GM18870 (cell line): Measurements from ENCODE around the gene RASSF8.

Experiments
- ATAC-seq: cut with Tn5 transposase; IDR thresholded peaks from one replicate; pipeline ENCODE4 v1.9.1; 2021; ENCODE audit warnings: moderate library complexity; ENCODE audit not compliant: unreplicated experiment

RASSF8 gene, protein sequence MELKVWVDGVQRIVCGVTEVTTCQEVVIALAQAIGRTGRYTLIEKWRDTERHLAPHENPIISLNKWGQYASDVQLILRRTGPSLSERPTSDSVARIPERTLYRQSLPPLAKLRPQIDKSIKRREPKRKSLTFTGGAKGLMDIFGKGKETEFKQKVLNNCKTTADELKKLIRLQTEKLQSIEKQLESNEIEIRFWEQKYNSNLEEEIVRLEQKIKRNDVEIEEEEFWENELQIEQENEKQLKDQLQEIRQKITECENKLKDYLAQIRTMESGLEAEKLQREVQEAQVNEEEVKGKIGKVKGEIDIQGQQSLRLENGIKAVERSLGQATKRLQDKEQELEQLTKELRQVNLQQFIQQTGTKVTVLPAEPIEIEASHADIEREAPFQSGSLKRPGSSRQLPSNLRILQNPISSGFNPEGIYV

DNA sequence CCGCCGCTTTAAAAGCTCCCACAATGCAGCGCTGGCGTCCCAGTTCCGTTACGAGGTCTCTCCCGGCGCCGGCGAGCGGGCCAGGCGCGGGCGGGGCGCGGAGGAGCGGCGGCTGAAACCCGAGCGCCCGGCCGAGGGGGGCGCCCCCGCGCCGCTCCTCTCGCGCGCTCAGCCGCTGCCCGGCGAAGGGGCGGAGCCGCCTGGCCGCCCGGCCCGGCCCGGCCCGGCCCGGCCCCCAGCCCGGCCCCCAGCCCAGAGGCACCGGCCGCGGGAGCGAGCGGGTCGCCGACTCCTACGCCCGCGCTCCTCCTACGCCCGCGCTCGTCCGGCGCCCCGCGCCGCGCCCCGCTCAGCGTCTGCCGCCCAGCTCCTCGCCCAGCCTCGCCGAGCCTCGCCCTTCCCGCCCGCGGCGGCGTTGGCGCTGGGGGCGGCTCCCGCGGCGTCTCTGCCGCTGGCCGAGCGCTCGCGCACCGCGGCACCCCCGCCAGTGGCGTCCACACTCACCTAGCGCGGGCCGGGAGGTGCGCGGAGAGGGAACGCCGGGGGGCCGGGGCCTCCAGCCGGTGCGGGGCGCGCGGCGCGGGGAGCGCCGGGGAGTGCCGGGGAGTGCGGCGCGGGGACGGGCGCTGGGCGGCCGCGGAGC lies at the start of gene RASSF8:
Gene RASSF8 (plus strand): TSS at position 255 of the 643 bp plus-strand sequence. CDS start 96,662 bp downstream, outside the sequence.
- no peak for ATAC-seq

DNA sequence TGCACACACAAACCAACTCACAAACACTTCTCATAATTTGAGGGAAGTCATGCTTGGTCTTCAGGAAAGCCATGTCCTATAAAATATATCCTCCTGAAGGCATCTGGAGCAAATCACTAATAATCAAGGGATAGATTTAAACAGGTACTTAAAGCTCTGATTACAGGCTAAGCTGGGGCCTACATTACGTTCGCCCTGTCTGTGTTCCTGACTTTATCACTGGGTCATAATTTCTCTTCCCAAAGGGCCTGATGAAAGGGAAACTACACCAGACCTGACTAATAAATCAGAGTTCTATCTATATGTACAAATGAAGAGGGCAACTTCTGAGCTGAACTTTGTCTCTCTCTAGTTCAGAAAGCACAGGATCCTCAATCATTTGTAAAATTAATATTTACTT lies 43.9 kb upstream of the RASSF8 start:
- ATAC-seq: no peak

DNA sequence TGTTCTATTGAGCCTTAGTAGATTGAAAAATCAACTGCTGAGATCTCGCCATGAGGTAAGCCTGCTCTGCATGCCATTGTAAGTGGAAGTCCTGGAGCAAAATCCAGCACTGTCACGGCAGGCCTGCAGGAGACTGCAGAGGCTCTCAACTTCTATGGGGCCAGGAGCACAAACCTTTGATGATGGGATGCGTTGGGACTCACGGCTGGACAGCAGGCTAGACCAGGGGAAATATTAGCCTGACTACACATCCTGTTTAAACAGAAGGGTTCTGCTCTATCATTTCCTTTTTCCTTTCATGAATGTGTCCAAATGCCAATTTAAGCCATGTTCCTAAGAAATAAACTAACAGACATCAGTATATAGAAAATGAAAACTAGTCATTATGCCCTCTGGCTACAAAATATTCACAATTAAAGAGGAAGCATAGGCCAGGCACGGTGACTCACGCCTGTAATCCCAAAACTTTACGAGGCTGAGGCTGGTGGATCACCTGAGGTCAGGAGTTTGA lies 33.9 kb upstream of the RASSF8 start:
- no peak for ATAC-seq

DNA sequence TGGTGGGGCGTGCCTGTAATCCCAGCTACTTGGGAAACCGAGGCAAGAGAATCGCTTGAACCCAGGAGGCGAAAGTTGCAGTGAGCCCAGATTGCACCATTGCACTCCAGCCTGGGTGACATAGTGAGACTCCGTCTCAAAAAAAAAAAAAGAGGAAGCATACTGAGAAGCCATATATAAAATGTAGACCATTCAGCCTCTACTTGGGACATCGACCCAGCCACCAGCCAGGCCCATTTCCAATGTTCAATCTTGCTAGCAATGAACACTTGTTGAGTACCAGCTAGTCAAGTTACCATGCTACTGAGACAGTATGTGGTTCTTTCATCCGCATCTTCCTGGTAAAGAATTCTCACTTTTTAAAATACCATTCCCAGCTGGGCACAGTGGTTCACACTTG lies 33.4 kb upstream of the RASSF8 start:
- ATAC-seq: no peak

DNA sequence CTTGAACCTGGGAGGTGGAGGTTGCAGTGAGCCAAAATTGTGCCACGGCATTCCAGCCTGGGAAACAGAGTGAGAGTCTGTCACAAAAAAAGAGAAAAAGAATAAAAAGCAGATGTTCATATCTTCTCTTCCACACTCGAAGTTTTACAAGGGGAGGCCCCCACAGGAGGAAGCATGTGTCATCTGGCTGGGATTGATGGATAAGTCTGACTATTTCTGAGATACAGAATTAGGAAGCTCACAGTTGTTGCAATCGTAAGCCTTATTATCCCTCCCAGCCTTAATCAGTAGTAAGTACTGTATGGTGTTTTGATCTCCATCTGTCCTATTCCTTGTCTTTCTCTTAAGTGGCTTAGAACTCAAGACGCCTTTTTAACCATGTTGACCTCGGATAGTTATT lies 31.9 kb upstream of the RASSF8 start:
- ATAC-seq: no peak

DNA sequence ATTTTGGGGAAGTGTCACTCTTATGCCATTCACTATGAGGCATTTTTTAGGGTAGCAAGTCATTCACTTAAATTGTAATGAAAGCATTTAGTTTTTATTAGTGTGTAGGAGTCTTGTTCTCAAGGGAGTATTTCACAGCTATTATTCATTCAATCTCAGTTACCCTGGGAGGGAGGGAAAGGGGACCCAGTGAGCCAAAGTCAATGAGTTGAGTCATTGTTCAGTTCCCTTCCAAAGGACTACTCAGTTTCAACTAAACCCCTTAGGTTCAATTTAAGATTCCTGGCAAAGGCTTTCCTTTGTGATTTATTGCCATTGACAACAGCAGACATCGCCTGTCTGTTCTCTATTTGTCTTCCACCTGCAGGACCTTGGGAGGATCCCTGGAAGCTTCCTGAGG lies 29.3 kb upstream of the RASSF8 start:
- ATAC-seq: no peak

DNA sequence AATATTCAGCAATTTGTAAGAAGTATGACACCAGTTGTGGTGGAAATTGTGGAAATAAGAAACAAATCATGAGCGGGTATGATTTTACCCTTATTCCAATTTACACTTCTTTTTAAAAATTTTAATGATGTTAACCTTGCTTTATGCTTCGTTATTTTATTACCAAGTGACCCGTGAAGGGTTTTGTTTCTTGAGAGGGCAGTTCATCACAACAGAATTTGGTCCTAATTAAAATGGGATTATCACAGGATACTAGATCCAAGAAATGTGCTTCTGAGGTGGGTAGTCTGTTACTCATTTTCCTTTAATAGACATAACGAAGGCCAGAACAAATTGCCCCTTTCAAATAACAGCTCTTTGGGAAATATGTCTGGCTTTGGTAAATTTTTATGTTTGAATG lies 25.5 kb upstream of the RASSF8 start:
- no peak for ATAC-seq

DNA sequence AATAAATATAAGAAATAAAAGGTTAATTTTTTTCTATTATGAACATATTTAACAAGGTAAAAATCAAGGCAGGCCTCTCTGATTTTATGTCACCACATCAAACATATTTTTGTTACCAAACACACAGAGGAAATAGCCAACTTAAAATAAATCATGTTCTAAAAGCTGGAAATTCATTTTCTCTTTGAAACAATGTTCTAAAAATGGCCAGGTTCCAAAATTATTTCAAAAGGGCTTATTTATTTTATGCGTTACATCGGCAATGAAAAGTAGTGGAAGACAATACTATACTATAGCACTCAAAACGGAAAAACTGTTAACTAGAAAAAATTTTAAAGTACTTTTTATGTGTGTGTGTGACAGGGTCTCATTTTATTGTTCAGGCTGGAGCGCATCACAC lies 24.0 kb upstream of the RASSF8 start:
- no peak for ATAC-seq

DNA sequence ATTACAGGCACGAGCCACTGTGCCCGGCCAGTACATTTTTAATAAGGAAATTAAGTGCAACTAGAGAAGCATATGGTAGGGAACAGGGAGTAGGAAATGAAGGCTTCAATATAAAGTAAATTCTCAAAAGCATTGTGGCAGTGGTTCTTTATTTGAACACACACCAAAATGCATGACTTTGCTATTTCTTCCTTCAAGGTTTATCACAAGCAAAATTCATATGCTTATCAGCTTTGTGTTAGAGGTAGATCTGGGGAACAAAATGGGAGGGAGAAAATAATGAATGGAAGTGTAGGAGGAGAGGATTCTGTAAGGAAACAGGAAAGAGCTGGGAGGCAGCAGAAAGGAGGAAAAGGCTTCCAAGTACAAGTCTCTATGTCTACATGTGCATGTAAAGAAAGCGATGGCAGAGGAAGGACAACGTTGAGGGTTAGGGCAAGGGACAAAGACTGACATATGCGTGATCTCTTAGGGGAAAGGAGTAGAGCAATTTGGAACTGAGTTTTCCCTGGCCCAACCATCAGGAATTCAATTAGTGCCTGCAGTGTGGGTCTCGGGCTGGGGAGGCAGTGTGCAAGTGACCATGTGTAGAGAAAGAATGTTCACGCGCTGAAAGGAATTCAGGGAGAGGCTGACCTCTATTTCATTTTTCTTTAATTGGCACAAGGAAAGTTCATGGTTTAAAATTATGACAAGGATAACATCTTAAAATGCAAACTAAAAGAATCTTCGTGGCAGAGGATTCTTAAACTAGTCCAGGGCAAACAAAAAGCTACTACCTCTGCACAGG lies 22.9 kb upstream of the RASSF8 start:
- no peak for ATAC-seq

DNA sequence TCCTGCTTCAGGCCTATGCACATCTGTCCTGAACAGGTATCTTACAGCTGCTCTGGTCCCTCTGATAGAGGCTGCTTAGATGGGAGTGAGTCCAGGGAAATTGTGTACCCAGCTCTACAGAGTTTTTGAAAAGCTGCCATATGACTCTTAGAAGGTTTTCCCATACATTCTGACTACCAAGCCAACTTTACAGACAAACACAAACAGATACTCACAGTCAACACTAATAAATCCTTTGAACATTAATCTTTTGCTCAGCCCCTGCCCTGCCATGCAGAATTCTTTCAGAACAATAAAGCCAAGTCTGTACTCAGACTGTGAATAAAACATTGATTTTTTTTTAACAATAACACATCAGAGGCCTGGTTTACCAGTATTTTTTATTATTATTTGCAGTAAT lies 21.4 kb upstream of the RASSF8 start:
- no peak for ATAC-seq

DNA sequence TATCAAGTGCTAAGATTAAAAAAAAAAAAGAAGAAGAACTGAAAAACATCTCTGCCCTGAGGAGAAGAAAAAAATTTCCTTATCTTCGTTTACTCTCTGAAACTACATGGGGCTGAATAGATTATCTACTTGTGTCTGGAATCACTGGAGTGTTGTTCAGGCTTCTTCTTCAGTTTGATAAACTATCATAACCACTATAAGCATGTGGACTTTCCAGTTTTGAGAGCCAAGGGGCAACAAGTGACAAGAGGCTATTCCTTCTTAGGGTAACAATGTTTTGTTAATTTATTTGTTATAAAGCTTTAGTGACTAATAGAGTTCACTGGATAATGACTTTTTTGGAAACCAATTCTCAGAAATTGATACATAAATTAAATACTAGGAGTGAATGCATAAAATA lies 19.9 kb upstream of the RASSF8 start:
- ATAC-seq: no peak

DNA sequence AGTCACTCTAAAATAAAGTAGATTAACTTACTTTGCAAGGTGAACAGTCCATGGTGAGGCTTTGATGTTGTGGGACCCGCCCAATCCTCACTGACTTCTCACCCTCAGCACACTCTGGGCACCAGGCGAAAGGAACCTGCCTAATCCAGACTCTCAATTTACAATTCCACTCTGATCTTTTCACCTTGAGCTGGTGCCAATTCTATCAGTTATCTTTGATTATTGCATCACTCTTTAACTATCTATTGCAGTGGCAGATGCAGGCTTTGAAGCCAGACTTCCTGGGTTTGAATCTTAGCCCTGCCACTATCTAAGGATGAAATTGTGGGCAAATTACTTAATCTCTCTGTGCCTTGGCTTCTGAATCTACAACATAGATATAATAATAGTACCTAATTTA lies 18.9 kb upstream of the RASSF8 start:
- no peak for ATAC-seq

DNA sequence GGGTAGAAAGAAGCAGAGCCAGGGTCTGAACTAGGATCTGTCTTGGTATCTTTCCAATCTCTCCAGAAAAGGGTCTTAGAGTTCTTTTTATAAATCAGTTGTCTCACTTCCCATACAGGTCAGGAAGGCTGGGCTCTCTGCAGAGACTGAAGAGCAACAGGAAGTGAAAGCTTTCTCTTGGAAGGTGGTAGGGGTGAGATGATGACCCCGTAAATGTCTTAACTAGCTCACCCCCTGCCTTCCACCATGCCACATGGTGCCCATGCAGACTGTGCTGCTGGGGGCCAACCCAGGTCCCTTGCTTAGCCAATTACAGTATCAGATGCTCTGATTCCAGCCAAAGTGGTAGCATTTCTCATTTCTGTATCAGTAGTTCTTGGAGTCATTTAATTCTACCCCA lies 17.6 kb upstream of the RASSF8 start:
- no peak for ATAC-seq

DNA sequence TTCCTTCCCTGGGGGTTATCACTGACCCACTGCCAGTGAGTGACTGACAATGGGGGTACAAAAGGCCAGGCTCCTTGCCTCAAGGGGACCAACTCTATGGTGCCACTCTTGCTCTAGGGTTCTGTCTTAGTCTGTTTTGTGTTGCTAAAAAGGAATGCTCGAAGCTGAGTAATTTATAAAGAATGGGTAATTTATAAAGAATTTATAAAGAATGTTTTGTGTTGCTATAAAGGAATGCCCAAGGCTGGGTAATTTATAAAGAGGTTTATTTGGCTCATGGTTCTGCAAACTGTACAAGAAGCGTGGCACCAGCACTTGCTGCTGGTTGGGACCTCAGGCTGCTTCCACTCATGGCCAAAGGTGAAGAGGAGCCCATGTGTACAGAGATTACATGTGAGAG lies 15.8 kb upstream of the RASSF8 start:
- no peak for ATAC-seq

DNA sequence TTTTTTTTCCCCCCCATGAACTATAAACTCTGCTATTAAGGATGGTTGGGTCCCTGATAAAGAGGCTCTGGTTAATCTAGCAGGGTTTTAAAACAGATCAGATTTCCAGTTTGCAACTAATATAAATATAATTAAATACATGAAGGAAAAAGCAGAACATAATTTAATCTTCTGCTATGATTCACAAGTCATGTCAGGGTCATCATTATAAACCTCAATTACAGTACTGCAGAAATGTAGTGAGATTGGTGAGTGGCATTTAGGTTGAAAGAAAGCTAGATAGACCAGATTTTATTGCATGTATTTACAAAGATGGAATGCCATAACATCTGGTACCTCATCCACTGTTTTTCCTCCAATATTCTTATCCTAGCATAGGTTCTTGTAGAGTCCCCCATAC lies 14.5 kb upstream of the RASSF8 start:
- ATAC-seq: no peak

DNA sequence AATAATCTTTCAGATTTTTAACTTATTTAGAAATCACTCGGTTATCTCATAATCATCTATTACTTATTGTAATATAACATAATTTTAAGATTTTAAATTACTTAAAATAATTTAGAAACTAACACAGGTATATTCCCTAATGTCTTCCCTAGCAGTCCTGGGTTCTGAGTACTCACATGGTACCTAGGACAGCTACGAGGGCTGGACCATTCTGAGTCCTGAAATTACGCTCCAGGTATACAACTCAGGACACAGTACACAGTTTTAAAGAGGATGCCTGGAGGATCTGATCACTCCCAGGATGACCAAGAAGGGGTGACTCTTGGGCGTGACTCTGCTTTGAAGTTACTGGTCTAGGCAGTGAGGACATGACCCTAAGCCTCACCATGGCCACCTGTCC lies 9.1 kb upstream of the RASSF8 start:
- ATAC-seq: no peak

DNA sequence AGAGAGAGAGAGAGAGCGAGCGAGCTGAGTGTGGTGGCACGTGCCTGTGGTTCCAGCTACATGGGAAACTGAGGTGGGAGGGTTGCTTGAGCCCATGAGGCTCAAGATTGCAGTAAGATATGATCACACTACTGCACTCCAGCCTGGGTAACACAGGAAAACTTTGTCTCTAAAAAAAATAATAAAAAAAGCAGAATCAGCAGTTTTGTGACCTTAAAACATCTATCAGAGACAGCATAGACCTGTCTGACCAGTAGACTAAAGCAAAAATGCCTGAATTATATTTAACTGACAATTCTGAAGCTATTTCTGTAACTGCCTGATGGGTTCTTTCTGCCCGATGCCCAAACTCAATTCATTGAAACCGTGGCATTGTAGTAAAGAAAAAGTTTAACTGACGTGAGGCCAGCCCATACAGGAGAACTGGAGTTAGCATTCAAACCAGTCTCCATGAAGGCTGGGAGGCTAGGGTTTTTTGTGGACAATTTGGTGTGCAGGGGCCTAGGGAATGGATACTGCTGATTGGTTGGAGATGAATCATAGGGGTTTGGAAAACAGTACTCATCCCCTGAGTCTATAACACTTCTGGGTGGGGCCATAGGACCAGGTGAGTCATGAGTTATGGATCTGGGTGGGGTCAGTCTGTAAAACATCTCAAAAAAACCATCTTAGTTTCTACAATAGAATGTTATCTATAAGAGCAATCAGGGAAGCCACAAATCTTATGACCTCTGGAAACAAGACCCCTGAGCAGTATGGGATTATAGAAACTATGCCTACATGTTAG lies 8.0 kb upstream of the RASSF8 start:
- no peak for ATAC-seq

DNA sequence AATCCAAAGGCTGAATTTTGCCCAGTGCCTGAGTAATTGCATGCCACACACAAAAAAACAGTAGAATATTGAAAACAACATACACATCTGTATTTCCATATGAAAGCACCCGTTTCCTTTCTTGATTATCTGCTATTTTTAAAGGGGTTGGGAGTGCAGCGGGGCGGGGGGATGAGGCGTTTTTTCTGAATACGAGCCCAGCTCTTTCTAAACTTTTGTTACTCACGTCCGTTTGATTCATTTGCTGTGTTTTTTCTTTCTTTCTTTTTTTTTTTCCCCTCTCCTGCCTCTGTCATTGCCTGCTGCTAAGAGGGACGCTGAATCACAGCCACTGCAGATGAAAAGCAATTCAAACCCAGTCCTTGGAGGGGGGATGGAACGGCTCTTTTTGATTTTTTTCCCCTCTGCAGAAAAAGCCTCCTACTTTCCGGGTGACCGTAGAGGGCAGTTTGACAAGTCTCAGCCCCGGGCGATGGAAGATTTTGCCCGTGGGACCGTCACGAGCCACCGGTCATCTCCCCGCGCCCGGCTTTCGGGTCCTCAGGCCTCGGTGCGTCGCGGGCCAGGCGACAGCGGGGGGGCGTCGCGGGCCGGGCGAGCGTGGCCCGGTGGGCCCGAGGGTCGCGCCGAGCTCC lies 572 bp upstream of the RASSF8 start:
- no peak for ATAC-seq

DNA sequence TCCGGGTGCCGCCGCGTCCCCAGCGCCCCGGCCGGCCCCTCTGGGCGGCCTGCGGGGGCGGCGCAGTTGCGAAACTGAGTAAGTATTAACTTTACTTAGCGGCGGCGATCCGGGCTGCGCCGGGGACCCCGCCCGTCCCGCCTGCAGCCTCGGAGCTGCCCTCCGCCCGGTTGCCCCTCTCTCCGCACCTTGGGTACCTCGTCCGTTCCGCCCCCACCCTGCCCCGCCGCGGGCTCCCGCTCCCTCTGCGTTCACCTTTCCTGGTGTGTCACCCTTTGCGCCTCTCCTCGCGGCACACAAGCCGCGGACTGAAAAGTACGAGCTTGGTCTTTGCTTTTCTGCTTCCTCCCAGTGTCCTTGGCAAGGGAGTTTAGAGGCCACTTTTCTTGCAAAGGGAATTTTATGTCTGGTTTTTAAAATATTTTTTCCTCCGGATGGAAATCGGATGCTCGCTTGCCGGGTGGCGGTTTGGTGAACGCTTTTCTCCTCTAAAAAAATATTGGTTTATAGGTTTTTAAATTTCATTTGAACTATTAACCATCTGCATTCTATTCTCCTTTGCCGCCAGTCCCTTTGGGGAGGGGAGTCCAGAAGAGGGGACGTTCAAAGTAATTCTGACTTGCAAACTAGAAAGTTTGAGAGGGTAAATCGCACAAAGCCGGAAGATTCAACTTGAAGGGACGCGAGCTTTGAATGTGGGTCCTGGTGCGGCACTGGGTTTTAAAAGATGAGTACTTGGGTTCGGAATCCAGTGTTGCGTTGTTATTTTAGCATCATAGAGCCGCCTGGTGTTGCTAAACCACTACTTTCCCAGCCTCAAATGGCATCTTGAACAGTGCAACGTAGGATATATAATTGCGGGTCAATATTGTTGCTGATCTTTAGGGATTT lies 834 bp downstream of the RASSF8 start:
- ATAC-seq: no peak
